ENCODE data around the gene FEV.

Gene FEV

GRCh38 chr2:218960309-218961165, 24.4 kb downstream of the FEV start:
- Mint-ChIP-seq H3K27me3 (ENCODE audit: low read depth, poor library complexity) (peaks cover 68% of the 10 kb centered on the region), H3K36me3 (ENCODE audit: low read depth) (no peaks in the 10 kb centered on the region), H3K9me3 (no peaks in the 10 kb centered on the region), H3K4me3 (peak overlapping the region; percentile 81), H3K27ac (no peak overlapping the region), H3K4me1 (peaks cover 36% of the 10 kb centered on the region)
- no peak for TF ChIP-seq CTCF (IDR thresholded peaks at IDR 0.05)
- DNase-seq = peak; percentile 21

GRCh38 chr2:218959761-218960308, 25.1 kb downstream of the FEV start:
- H3K36me3 Mint-ChIP-seq (ENCODE audit: low read depth) = no peaks in the 10 kb centered on the region
- DNase-seq = no peak
- no peak overlapping the region for H3K27ac Mint-ChIP-seq
- H3K27me3 Mint-ChIP-seq (ENCODE audit: low read depth, poor library complexity) = peaks cover 73% of the 10 kb centered on the region
- H3K9me3 Mint-ChIP-seq = no peaks in the 10 kb centered on the region
- H3K4me1 Mint-ChIP-seq = peaks cover 41% of the 10 kb centered on the region
- H3K4me3 Mint-ChIP-seq = peak overlapping the region; percentile 82
- TF ChIP-seq CTCF (IDR thresholded peaks at IDR 0.05) = no peak

GRCh38 chr2:218959141-218959731, 25.7 kb downstream of the FEV start, which contains the start of gene CDK5R2:
TSS of gene CDK5R2 (plus strand) at chr2:218959666. CDS start at chr2:218959821, 155 bp downstream.
- Mint-ChIP-seq H3K36me3 (ENCODE audit: low read depth) (no peaks in the 10 kb centered on the region), H3K9me3 (no peaks in the 10 kb centered on the region), H3K27me3 (ENCODE audit: low read depth, poor library complexity) (peaks cover 75% of the 10 kb centered on the region), H3K27ac (peak within 1 kb of the TSS; percentile 42), H3K4me3 (peak within 1 kb of the TSS; percentile 82), H3K4me1 (peaks cover 38% of the 10 kb centered on the region)
- TF ChIP-seq CTCF (IDR thresholded peaks at IDR 0.05) = no peak
- DNase-seq = peak; percentile 96

GRCh38 chr2:218958276-218958675, 26.7 kb downstream of the FEV start:
- TF ChIP-seq CTCF (IDR thresholded peaks at IDR 0.05) = no peak
- Mint-ChIP-seq H3K27me3 (ENCODE audit: low read depth, poor library complexity) (peaks cover 78% of the 10 kb centered on the region), H3K27ac (no peak overlapping the region), H3K4me3 (peak overlapping the region; percentile 82), H3K36me3 (ENCODE audit: low read depth) (no peaks in the 10 kb centered on the region), H3K9me3 (no peaks in the 10 kb centered on the region), H3K4me1 (peaks cover 29% of the 10 kb centered on the region)
- DNase-seq = no peak

- no peak for TF ChIP-seq CTCF (IDR thresholded peaks at IDR 0.05)
- H3K36me3 Mint-ChIP-seq (ENCODE audit: low read depth) = no peaks in the 10 kb centered on the region
- peak overlapping the region; percentile 82 for H3K4me3 Mint-ChIP-seq
- no peak for DNase-seq
- no peaks in the 10 kb centered on the region for H3K9me3 Mint-ChIP-seq
- peaks cover 76% of the 10 kb centered on the region for H3K27me3 Mint-ChIP-seq (ENCODE audit: low read depth, poor library complexity)
- H3K27ac Mint-ChIP-seq = no peak overlapping the region
- H3K4me1 Mint-ChIP-seq = peaks cover 26% of the 10 kb centered on the region
These were observed 27.3 kb downstream of the FEV start for GRCh38 chr2:218957671-218958070.

Data from nephron progenitor cell (in vitro differentiated cells).